NAMALWA (cell line): ENCODE results near the gene LINC00237.

Experiments used
- DNase-seq: peaks from one replicate; pipeline ENCODE4 v3.0.0-alpha.2; 2015; ENCODE audit warnings: low spot score

The LINC00237 gene

GRCh38 chr20:21046413-21047070, 59.6 kb downstream of the LINC00237 start:
- DNase-seq = no peak
